CD4-positive, alpha-beta T cell treated with Interleukin-17A for 4 hours (primary cell): ENCODE results near the gene PRRG4.
A peak's percentile ranks its signal among the peaks of the same experiment; 100 is the strongest.
"Not testable (repeated sequence)": the region's sequence is repeated elsewhere in the genome, so short reads cannot be mapped to it uniquely, and the experiment has no call there.

Source experiments
- DNase-seq: peaks from one replicate; pipeline ENCODE4 v3.0.0-alpha.2; 2020; ENCODE audit warnings: mixed read lengths

The PRRG4 gene

DNA sequence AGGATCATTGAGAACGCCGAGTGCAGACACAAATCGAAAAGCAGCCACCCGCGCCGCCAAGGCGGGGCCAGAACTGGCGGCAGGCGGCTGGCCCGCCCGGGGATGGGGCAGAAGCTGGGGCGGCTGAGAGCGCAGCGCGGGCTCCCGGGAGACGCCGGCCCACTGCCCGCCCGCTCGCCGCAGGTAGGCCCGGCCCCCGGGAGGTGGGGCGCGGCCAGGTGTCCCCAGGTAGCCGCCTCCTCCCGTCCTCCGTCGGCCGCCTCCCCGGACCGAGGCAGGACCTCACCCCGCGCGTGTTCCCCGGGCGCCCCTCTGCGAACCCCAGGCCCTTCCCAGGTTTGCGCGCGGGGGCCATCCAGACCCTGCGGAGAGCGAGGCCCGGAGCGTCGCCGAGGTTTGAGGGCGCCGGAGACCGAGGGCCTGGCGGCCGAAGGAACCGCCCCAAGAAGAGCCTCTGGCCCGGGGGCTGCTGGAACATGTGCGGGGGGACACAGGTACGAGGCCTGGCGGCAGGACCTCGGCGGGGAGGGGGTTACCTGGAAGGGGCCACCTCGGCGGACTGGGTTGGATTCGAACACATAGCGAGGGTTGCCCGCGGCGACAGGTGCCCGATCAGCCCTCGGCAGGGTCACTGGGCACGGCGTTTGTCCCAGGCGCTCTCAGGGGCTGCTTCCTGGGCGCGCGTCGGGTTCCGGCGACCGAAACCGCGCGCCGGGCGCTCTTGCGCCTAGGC, at the start of gene PRRG4:
Gene PRRG4, plus strand, starts transcription at position 248 of the 733 bp plus-strand sequence. CDS start 603 bp downstream, outside the sequence.
- peak; percentile 5 for DNase-seq

DNA sequence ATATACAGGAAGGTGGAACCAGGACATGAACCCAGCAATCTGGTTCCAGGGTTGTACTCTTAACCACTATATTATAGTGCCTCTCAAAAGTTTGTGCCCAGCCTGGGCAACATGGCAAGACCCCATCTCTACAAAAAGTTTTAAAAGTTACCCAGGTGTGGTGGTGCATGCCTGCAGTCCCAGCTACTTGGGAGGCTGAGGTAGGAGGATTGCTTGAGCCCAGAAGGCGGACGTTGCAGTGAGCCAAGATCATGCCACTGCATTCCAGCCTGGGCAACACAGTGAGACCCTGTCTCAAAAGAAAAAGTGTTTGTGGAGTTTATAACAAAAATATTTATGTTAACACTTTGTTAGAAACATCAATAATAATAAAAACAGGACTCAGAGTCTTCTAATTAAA, 48.9 kb upstream of the PRRG4 start:
- DNase-seq = not testable (repeated sequence)

DNA sequence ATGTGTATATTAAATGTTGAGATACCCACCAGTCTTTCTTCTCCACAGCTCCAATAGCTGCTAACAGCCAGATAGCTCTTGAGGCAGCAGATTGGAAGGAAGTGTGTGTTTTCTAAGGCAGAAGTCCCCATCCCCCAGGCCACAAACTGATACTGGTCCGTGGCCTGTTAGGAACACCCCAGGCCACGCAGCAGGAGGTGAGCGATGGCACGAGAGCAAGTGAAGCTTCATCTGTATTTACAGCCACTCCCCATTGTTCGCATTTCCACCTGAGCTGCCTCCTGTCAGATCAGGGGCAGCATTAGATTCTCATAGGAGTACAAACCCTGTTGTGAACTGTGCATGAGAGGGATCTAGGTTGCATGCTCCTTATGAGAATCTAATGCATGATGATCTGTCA, 48.0 kb upstream of the PRRG4 start:
- DNase-seq = no peak

GRCh38 chr11:32785262-32785661, 44.5 kb upstream of the PRRG4 start:
- DNase-seq = no peak

GRCh38 chr11:32786811-32787210, 42.9 kb upstream of the PRRG4 start:
- DNase-seq = no peak

- no peak for DNase-seq
These were observed 38.8 kb upstream of the PRRG4 start for GRCh38 chr11:32790916-32791315.

DNA sequence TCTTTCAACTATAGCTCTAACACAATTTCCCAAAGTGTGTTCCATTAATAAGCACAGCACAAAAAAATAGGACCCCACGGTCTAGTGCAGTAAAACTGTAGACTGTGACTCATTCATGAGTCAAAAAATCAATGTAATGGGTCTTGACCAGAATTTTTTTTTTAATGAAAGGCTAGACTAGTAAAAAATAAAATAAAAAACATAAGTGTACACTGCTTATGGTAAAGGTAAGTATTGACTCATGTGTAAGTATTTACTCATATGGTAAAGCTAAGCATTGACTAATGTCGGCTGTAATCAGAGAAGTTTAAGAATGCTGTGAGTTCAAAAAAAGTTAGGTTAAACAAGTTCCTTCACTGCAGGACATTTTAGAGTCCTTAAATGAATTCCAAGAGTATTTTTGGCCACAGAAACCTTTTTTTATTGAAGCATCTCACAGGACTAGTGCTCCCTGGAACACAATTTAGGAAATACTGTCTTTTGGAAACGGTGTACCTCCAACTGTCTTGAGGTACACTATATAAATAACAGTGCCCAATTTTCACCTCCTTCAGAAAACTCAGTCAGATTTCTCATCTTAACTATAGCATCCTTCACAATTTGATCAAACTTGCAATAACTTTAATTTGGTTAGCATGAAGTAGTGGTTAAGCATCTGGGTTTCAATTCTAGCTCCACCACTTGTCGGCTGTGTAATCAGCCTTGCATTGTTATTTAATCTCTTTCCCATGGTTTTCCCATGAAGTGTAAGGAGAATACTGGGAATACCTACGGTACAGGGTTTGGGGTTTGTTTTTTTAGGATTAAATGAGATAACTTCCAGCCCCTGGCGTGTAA, 37.4 kb upstream of the PRRG4 start:
- no peak for DNase-seq

- peak; percentile 71 for DNase-seq
These were observed 36.7 kb upstream of the PRRG4 start for GRCh38 chr11:32792948-32793475.

DNA sequence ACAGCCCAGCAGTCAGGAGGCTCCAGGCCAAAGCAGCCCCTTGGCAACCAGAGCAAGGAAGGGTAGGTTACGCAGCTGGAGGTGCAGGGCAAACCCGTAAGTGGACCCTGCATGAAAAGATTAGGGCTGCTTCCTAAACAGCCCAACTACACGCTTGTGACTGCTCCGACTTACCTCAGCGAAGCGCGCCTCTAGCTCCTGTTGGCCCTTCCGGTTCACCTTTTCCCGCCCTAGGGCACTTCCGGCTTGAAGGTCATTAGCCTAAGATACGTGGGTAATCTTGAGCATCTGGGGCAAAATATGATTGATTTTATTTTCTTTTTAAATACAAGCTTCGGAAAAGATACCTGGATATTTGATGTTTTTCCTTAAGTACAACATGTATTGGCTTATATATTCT, 35.3 kb upstream of the PRRG4 start, which contains the start of gene CCDC73:
Gene CCDC73, minus strand, starts transcription at position 224 of the 400 bp plus-strand sequence. CDS start 34,419 bp downstream, outside the sequence.
- DNase-seq = no peak

- no peak for DNase-seq
These were observed 33.3 kb upstream of the PRRG4 start for GRCh38 chr11:32796425-32796824.

- peak; percentile 42 for DNase-seq
These were observed 20.4 kb upstream of the PRRG4 start for GRCh38 chr11:32809313-32809712.

- DNase-seq = no peak
These were observed 12.4 kb upstream of the PRRG4 start for GRCh38 chr11:32817181-32817851.

DNA sequence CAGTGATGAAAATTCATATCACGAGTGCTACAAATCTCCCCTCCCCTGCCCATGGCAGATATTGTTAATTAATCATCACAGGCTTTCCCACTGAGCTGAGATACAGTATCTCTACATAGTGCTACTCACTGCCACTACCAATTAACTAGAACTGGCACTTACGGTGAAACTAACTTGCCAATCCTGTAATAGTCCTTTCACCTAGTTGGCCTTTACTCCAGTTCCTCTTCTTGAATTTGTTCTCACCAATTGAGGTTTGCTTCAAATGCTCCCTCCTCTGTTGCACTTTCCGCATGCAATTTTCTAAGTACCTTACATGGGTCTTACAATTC, 11.9 kb upstream of the PRRG4 start:
- DNase-seq = no peak

GRCh38 chr11:32819187-32819586, 10.5 kb upstream of the PRRG4 start:
- DNase-seq = no peak

DNA sequence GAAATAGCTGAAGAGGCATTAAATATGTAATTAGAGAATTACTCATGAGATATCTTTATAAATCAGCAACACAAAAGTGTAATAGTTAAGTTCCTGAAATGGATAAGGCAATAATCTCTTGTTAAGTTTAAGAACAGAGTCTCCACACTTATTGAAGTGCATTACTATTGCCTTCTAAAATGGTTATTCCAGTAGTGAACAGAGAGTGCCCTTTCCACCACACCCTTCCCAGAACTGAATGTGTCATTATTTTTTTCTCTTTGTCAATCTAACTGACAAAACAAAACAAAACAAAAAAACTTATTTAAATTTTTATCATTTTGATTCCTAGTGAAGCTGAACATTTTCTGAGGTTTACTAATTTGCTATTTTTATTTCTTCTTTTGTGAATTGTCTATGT, 9.2 kb upstream of the PRRG4 start:
- DNase-seq = no peak

DNA sequence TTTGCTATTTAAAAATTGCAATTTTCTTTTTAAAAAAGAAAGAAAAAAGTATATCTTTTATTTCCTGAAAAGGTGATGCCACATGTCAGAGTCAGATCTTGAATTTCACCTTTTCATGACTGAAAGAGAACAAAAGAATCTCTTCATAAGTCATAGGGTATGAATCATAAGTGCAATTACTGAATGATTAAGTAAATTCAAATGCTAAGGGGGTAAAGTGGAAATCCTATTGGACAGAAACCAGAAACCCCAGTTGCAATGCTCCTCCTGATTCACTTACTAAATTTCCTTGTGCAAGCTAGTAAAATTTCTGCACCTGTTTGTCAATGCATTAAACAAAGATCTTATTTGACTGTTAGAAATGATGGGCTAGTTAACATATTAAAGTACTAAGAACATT, 8.2 kb upstream of the PRRG4 start:
- DNase-seq = no peak

GRCh38 chr11:32821917-32822560, 7.7 kb upstream of the PRRG4 start:
- DNase-seq = no peak

DNA sequence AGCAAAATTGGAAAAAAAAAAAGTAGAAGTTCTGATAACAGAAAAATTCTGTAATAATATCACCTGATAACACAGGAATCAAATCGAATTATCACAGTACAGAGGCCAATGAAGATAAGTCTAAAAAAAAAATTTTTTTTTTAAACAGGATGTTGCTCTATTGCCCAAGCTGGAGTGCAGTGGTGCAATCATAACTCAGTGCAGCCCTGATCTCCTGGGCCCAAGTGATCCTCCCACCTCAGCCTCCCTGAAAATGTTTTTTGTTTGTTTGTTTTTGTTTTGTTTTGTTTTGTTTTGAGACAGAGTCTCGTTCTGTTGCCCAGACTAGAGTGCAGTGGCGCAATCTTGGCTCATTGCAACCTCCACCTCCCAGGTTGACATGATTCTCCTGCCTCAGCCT, 6.1 kb upstream of the PRRG4 start:
- not testable (repeated sequence) for DNase-seq

DNA sequence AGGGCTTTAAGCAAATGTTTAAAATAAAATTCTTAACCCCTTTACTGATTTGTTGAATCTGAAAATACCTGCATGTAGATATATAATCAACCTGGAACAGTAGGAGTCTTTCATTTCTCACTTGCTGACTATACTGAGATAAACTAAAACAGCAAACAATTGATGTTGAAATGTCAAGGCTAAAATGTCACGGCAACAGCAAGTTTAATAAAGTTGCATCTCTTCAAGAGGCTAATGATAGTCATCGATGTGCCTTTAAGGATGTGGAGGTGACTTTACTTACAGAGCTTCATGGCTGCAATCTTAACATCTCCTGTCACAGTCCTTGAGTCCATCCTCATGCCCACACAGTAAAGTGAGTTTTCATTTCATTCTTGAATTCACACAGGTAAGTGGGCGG, 3.6 kb upstream of the PRRG4 start:
- no peak for DNase-seq

GRCh38 chr11:32827276-32827675, 2.5 kb upstream of the PRRG4 start:
- DNase-seq = no peak

- DNase-seq = no peak
These were observed 509 bp upstream of the PRRG4 start for GRCh38 chr11:32829157-32829679.

DNA sequence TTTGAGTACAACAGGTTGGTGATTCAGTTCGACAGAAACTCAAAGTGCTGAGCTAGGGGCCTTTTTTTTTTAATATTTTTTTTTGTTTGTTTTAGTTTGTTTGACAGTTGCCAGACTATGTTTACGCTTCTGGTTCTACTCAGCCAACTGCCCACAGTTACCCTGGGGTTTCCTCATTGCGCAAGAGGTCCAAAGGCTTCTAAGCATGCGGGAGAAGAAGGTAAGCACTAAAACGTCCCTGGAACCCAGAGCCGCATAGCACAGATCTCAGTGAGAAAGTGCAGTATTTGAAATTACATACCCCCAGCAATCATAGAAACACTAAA, 649 bp downstream of the PRRG4 start:
- DNase-seq = no peak

DNA sequence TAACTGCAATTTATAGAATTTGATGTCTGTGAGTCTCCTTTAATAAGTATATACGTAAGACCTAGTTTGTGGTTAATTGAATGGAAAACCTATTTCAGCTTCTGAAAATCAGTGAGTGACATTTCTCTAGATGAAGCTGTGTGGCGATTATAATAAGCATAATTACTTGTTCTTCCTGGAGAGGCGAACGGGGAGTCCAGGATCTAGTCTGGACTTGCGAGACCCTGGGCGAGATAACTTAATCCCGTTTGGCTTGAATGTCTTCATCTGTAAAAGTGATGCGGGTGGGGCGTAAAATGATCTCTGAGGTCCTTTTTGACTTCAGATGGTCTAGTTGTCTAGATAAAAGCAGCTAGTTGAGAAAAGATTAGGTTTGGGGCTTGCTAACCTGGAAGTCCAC, 1.1 kb downstream of the PRRG4 start:
- DNase-seq = no peak
